Measurements from ENCODE around the gene ITGAL. TPM values are rescaled to one million over a fixed set of nuclear protein-coding genes. Genes with fewer than 3 reads are reported as not detected.
"Not testable (repeated sequence)": the region's sequence is repeated elsewhere in the genome, so short reads cannot be mapped to it uniquely, and the experiment has no call there.

The ITGAL gene
- total RNA-seq, 1 donor from 2014 or later: not detected

DNA sequence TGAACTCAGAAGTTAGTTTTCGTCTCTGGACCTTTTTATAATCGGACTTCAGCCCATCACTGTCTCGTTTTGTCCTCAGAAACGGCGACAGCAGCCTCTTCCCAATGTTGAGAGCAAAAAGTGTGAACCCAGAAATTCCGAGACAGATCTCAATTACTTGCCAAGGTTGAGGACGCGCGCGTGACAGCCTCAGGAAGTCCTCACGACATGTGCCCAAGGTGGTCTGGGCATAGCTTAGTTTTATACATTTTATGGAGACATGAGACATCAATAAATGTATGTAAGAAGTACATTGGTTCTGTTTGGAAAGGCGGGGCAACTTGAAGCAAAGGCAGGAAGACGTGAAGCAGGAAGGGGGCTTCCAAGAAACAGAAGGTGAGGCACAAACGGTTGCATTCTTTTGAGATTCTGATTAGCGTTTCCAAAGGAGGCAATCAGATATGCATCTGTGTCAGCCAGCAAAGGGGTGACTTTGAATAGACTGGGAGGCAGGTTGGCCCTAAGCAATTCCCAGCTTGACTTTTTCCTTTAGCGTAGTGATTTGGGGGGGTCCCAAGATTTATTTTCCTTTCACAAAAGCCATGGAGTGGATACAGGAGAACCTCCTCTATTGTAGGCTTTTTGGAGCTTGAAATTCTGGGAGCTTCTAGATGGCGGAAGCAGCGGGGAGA is 62.7 kb downstream of the ITGAL start:
- peaks cover 4% of the 10 kb centered on the region for H3K27me3 Mint-ChIP-seq (ENCODE audit: unreplicated experiment)
- no peaks in the 10 kb centered on the region for H3K36me3 Mint-ChIP-seq (ENCODE audit: unreplicated experiment)
- TF ChIP-seq, protein P1, sequence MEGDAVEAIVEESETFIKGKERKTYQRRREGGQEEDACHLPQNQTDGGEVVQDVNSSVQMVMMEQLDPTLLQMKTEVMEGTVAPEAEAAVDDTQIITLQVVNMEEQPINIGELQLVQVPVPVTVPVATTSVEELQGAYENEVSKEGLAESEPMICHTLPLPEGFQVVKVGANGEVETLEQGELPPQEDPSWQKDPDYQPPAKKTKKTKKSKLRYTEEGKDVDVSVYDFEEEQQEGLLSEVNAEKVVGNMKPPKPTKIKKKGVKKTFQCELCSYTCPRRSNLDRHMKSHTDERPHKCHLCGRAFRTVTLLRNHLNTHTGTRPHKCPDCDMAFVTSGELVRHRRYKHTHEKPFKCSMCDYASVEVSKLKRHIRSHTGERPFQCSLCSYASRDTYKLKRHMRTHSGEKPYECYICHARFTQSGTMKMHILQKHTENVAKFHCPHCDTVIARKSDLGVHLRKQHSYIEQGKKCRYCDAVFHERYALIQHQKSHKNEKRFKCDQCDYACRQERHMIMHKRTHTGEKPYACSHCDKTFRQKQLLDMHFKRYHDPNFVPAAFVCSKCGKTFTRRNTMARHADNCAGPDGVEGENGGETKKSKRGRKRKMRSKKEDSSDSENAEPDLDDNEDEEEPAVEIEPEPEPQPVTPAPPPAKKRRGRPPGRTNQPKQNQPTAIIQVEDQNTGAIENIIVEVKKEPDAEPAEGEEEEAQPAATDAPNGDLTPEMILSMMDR (IDR thresholded peaks at IDR 0.05; ENCODE audit: partially characterized antibody, unreplicated experiment): no peak
- H3K27ac Mint-ChIP-seq (ENCODE audit: unreplicated experiment): peak overlapping the region; percentile 96
- peak overlapping the region; percentile 98 for H3K4me3 Mint-ChIP-seq (ENCODE audit: unreplicated experiment)
- peaks cover 12% of the 10 kb centered on the region for H3K9me3 Mint-ChIP-seq (ENCODE audit: unreplicated experiment)
- peaks cover 7% of the 10 kb centered on the region for H3K4me1 Mint-ChIP-seq (ENCODE audit: low read depth, unreplicated experiment)
- DNase-seq: no peak

DNA sequence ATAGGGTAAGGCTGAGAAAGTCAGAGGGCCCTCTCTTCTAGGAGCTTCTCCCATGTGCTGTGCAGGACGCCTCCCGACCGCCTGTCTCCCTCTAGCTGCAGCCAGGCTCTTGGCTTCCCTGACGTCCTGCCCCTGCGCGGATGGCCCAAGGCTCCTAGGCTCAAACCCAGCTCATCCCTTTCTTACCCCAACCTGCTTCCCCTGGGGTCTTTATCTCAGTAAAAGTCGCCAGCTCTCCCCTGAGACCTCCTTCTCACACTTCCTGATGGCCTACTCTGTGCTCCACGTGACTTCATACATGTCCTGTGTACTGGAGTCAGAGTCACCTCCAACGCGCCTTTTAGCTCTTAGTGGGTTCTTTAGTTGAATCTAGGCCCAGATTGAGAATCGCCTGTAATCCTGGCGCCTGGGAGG is 63.2 kb downstream of the ITGAL start:
- TF ChIP-seq, protein P1 (IDR thresholded peaks at IDR 0.05; ENCODE audit: partially characterized antibody, unreplicated experiment): no peak
- H3K27me3 Mint-ChIP-seq (ENCODE audit: unreplicated experiment): peaks cover 4% of the 10 kb centered on the region
- DNase-seq: peak; percentile 78
- peak overlapping the region; percentile 96 for H3K27ac Mint-ChIP-seq (ENCODE audit: unreplicated experiment)
- H3K4me3 Mint-ChIP-seq (ENCODE audit: unreplicated experiment): peak overlapping the region; percentile 98
- H3K9me3 Mint-ChIP-seq (ENCODE audit: unreplicated experiment): peaks cover 12% of the 10 kb centered on the region
- H3K36me3 Mint-ChIP-seq (ENCODE audit: unreplicated experiment): no peaks in the 10 kb centered on the region
- H3K4me1 Mint-ChIP-seq (ENCODE audit: low read depth, unreplicated experiment): peaks cover 7% of the 10 kb centered on the region

DNA sequence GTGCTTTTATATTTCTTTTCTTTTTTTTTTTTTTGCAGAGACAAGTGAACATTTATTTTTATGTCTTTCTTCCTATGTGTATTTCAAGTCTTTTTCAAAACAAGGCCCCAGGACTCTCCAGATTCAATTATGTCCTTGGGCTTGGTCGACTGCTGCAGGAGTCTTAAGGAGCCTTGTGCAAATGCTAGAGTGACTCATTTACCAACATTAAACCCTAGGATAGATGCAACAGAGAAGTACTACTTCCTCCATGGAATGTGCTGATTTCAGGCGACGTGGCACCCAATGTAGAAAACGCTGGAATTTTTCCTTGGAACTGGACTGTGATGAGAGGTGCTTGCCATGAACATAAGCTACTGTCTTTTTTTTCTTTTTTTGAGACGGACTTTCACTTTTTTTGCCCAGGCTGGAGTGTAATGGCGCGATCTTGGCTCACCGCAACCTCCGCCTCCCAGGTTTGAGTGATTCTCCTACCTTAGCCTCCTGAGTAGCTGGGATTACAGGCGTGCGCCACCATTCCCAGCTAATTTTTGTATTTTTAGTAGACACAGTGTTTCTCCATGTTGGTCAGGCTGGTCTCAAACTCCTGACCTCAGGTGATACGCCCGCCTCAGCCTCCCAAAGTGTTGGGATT is 64.0 kb downstream of the ITGAL start:
- not testable (repeated sequence) for H3K27me3 Mint-ChIP-seq (ENCODE audit: unreplicated experiment); H3K27ac Mint-ChIP-seq (ENCODE audit: unreplicated experiment); H3K4me1 Mint-ChIP-seq (ENCODE audit: low read depth, unreplicated experiment); H3K36me3 Mint-ChIP-seq (ENCODE audit: unreplicated experiment); DNase-seq
- Mint-ChIP-seq H3K9me3 (ENCODE audit: unreplicated experiment) (peaks cover 12% of the 10 kb centered on the region), H3K4me3 (ENCODE audit: unreplicated experiment) (peak overlapping the region; percentile 98)

DNA sequence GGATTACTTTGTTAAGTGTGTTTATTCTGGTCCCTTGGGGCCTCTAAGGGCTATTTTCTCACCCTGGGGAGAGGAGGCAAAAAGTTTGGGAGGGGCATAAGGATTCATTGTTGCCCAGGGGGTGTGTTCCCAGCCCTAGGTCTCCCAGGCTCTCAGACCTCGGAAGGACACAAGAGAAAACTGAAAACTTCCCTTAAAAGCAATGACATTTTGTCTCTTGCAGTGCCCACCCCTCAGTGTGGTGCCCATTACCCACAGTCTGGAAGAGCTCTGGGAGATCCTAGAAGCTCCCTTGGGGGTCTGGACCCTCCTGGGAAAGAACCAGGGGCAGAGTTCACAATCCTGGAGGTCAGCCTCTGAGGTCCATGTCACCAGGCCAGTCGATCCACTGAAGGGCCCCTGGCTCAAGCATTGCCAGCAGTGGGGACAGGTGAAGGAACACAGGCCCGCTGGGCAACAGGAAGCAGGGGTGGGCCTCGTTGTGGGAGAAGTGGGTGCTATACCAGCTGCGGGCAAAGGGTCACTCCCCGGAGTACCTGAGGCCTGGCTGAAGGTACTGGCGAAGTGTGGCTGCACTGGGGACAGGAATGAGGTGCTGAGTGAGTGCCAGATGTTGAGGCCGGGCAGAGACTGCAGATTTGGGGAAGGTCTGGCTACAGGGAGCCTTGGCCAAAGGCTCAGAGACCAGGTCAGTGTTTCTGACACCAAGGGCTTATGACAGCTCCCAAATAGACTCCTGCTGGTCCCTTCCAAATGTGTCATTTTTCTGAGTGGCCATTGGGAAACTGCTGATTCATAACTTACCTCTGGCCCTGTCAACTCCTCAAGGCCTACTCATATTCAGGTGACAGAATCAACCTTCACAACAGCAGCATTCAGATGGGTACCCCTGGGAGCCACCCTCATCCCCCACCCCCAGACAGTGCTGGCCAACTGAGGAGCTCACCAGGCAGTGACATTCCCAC is 66.7 kb downstream of the ITGAL start:
- TF ChIP-seq, protein P1 (IDR thresholded peaks at IDR 0.05; ENCODE audit: partially characterized antibody, unreplicated experiment): no peak
- H3K36me3 Mint-ChIP-seq (ENCODE audit: unreplicated experiment): no peaks in the 10 kb centered on the region
- H3K27me3 Mint-ChIP-seq (ENCODE audit: unreplicated experiment): peaks cover 4% of the 10 kb centered on the region
- no peak overlapping the region for H3K4me3 Mint-ChIP-seq (ENCODE audit: unreplicated experiment)
- H3K9me3 Mint-ChIP-seq (ENCODE audit: unreplicated experiment): peaks cover 8% of the 10 kb centered on the region
- DNase-seq: no peak
- peaks cover 3% of the 10 kb centered on the region for H3K4me1 Mint-ChIP-seq (ENCODE audit: low read depth, unreplicated experiment)
- H3K27ac Mint-ChIP-seq (ENCODE audit: unreplicated experiment): no peak overlapping the region

DNA sequence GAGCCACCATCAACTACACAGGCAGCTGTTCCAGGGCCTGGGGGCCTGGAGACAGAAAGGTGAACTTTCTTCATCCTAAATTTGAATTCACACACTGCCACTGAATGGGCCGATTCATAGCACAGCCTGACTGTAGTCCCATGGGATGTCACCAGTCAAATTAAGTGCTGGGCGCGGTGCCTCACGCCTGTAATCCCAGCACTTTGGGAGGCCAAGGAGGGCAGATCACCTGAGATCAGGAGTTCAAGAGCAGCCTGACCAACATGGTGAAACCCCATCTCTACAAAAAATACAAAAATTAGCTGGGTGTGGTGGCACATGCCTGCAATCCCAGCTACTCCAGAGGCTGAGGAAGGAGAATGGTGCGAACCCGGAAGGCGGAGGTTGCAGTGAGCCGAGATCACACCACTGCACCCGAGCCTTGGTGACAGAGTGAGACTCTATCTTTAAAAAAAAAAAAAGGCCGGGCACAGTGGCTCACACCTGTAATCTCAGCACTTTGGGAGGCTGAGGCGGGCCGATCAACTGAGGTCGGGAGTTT is 67.5 kb downstream of the ITGAL start:
- not testable (repeated sequence) for H3K36me3 Mint-ChIP-seq (ENCODE audit: unreplicated experiment); H3K4me3 Mint-ChIP-seq (ENCODE audit: unreplicated experiment); DNase-seq; H3K4me1 Mint-ChIP-seq (ENCODE audit: low read depth, unreplicated experiment); H3K27ac Mint-ChIP-seq (ENCODE audit: unreplicated experiment); H3K27me3 Mint-ChIP-seq (ENCODE audit: unreplicated experiment); H3K9me3 Mint-ChIP-seq (ENCODE audit: unreplicated experiment)

DNA sequence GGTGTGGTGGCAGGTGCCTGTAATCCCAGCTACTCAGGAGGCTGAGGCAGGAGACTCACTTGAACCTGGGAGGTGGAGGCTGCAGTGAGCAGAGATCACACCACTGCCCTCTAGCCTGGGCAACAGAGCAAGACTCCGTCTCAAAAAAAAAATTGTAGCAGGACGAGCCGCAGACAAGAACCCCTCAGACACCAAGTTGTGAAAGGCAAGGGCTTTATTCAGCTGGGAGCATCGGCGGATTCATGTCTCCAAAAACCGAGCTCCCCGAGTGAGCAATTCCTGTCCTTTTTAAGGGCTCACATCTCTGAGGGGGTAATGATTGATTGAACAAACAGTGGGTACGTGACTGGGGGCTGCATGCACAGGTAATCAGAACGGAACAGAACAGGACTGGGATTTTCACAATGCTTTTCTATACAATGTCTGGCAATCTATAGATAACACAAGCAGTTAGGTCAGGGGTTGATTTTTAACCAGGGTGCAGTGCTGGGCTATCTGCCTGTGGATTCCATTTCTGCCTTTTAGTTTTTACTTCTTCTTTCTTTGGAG is 68.4 kb downstream of the ITGAL start:
- not testable (repeated sequence) for H3K9me3 Mint-ChIP-seq (ENCODE audit: unreplicated experiment); H3K4me1 Mint-ChIP-seq (ENCODE audit: low read depth, unreplicated experiment); H3K4me3 Mint-ChIP-seq (ENCODE audit: unreplicated experiment); DNase-seq; H3K27me3 Mint-ChIP-seq (ENCODE audit: unreplicated experiment); H3K36me3 Mint-ChIP-seq (ENCODE audit: unreplicated experiment); H3K27ac Mint-ChIP-seq (ENCODE audit: unreplicated experiment)
